Stomach (tissue), 9 donors: ENCODE measurements around the gene ANKHD1. TPM values are rescaled to one million over a fixed set of nuclear protein-coding genes. Genes with fewer than 3 reads are reported as not detected.

Source experiments
- DNase-seq, 2 donors: peaks; one replicate each; pipeline versions ENCODE4 v3.0.0 to v3.0.0-alpha.2; 2013 to 2019
- H3K27ac ChIP-seq, 5 donors: fragments of 200-600 bp in 4 of 5; sonication (generic) in 4 of 5; one replicate each; pipeline ENCODE4 v1.5.1; 2013 to 2019; ENCODE audit warnings: mild to moderate bottlenecking in 1 of 5, moderate library complexity in 1 of 5
- H3K27me3 ChIP-seq, 3 donors: fragments of 200-600 bp; sonication (generic); one replicate each; pipeline ENCODE4 v1.5.1; 2017 to 2019; ENCODE audit warnings: mixed run types in 1 of 3
- H3K36me3 ChIP-seq, 4 donors: fragments of 200-600 bp; sonication (generic); 1 replicate in 3 of 4; 2 replicates in 1 of 4; pipeline ENCODE4 v1.5.1; 2016 to 2019
- H3K4me1 ChIP-seq, 4 donors: fragments of 200-600 bp; sonication (generic); one replicate each; pipeline ENCODE4 v1.5.1; 2016 to 2019
- H3K4me3 ChIP-seq, 4 donors: fragments of 200-600 bp; sonication (generic) in 3 of 4; one replicate each; pipeline ENCODE4 v1.5.1; 2016 to 2019; ENCODE audit warnings: mild to moderate bottlenecking in 1 of 4
- H3K9me3 ChIP-seq, 4 donors: fragments of 200-600 bp; sonication (generic); one replicate each; pipeline ENCODE4 v1.5.1; 2016 to 2019
- CTCF ChIP-seq, 7 experiments: fragments of 450-650 bp in 4 of 7; fragments of 200-600 bp in 3 of 7; sonication (generic) in 3 of 7; IDR thresholded peaks; one replicate each; pipeline ENCODE4 v1.5.1; 2016 to 2019; ENCODE audit warnings: antibody characterized with exemption in 7 of 7, control low read depth in 2 of 7, mild to moderate bottlenecking in 1 of 7
- EP300 ChIP-seq: sonication (generic); formaldehyde crosslinking; IDR thresholded peaks from one replicate; pipeline ENCODE4 v1.6.1; 2017; ENCODE audit warnings: antibody characterized with exemption
- POLR2A ChIP-seq, 4 donors: fragments of 450-650 bp; IDR thresholded peaks; one replicate each; pipeline ENCODE4 v1.6.1; 2016; ENCODE audit warnings: antibody characterized with exemption in 4 of 4, control low read depth in 2 of 4, mild to moderate bottlenecking in 1 of 4, moderate library complexity in 1 of 4
- POLR2AphosphoS5 ChIP-seq, 3 donors: sonication (generic); formaldehyde crosslinking; IDR thresholded peaks; one replicate each; pipeline ENCODE4 v1.6.1; 2016; ENCODE audit warnings: antibody characterized with exemption in 3 of 3
- WGBS, 5 donors: extraction: QIAGEN DNeasy Blood & Tissue Kit in 3 of 5; methylation state at CpG; one replicate each; pipeline versions ENCODE4 v1.1.5 to v1.1.7; 2013 to 2018; 5-methylcytosine and 5-hydroxymethylcytosine counted together
- intact Hi-C: fragments of 100-400 bp; cut with DNase I; formaldehyde crosslinking; loops from one replicate; pipeline ENCODE4 v1.15.1; 2023; ENCODE audit warnings: low total_unique reads
- polyA plus RNA-seq, 3 donors: library from polyadenylated mRNA; stranded (reverse); fragments of 200-250 nt; gene quantifications; one replicate each; pipeline ENCODE4 v1.2.3, GENCODE V29; 2013
- total RNA-seq, 5 donors: library from RNA; depleted of rRNA; stranded (reverse); fragments of >200 nt; gene quantifications; one replicate each; pipeline versions ENCODE4 v1.1.0 to v1.2.3, GENCODE V29; 2014 to 2016
- donor health status: healthy with polysubstance abuse.
- donor health status: Bipolar disorder and iron deficiency.
- donor health status: healthy.

Gene ANKHD1
- total and polyA plus RNA-seq, 8 donors: 22.0 to 249 (median 120) TPM

- DNase-seq: no peak
- 44 to 69% (median 58%) methylated on average over 1 of the region's 1 CpG for WGBS, 5 donors
- intact Hi-C loops: no loop called here
- peaks cover 0 to 7% (median 2%) of the 10 kb centered on the region in 4 donors for H3K36me3 ChIP-seq
- H3K9me3 ChIP-seq: no peaks in the 10 kb centered on the region
- H3K4me3 ChIP-seq: no peak overlapping the region
- no peak overlapping the region for H3K27ac ChIP-seq
- peaks cover 13 to 57% (median 36%) of the 10 kb centered on the region in 4 donors for H3K4me1 ChIP-seq
- H3K27me3 ChIP-seq: no peaks in the 10 kb centered on the region
- TF ChIP-seq POLR2A (IDR thresholded peaks at IDR 0.05) (no peak), EP300 (no peak), POLR2AphosphoS5 (IDR thresholded peaks at IDR 0.05) (no peak), CTCF (IDR thresholded peaks at IDR 0.05) (no peak)
These were observed 11.6 kb downstream of the ANKHD1 start for GRCh38 chr5:140413230-140413629.

GRCh38 chr5:140417235-140417634 lies 15.6 kb downstream of the ANKHD1 start:
- no peaks in the 10 kb centered on the region for H3K27me3 ChIP-seq
- whole genome bisulfite sequencing, 5 donors: 92 to 100% (median 97%) methylated on average over 2 of the region's 2 CpGs
- H3K36me3 ChIP-seq: peaks cover 0 to 7% (median 2%) of the 10 kb centered on the region in 4 donors
- H3K27ac ChIP-seq: no peak overlapping the region
- no peak for DNase-seq
- no peak overlapping the region for H3K4me3 ChIP-seq
- intact Hi-C loops: no loop called here
- H3K9me3 ChIP-seq: no peaks in the 10 kb centered on the region
- H3K4me1 ChIP-seq: peaks cover 0 to 56% (median 35%) of the 10 kb centered on the region in 4 donors
- TF ChIP-seq POLR2AphosphoS5 (IDR thresholded peaks at IDR 0.05): no peak
- no peak for TF ChIP-seq CTCF (IDR thresholded peaks at IDR 0.05)
- TF ChIP-seq POLR2A (IDR thresholded peaks at IDR 0.05): no peak
- TF ChIP-seq EP300: no peak

DNA sequence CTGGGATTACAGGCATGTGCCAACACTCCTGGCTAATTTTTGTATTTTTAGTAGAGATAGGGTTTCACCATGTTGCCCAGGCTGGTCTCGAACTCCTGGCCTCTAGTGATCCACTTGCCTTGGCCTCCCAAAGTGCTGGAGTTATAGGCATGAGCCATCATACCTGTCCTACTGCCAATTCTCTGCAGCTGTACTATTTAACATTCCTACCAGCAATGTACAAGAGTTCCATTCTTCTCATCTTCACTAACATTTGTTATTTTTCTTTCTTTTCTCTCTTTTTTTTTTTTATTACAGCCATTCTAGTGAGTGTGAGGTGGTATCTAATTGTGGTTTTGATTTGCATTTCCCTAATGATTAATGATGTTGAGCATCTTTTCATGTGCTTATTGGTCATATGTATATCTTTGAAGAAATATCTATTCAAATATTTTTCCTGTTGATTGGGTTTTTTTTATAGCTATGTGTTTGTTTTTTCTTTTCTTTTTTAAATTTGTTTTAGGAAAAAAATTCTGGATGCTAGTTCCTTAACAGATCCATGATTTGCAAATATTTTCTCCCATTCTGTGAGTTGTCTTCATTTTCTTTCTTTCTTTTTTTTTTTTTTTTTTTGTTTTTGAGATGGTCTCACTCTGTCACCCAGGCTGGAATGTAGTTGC lies 17.4 kb downstream of the ANKHD1 start:
- H3K36me3 ChIP-seq: peaks cover 0 to 7% (median 2%) of the 10 kb centered on the region in 4 donors
- H3K27ac ChIP-seq: no peak overlapping the region
- DNase-seq: no peak
- no peaks in the 10 kb centered on the region for H3K27me3 ChIP-seq
- 96 to 100% (median 100%) methylated on average over 1 of the region's 1 CpG for WGBS, 5 donors
- no peaks in the 10 kb centered on the region for H3K9me3 ChIP-seq
- H3K4me1 ChIP-seq: peaks cover 0 to 57% (median 32%) of the 10 kb centered on the region in 4 donors
- TF ChIP-seq POLR2AphosphoS5 (IDR thresholded peaks at IDR 0.05) (no peak), EP300 (no peak), CTCF (IDR thresholded peaks at IDR 0.05) (no peak), POLR2A (IDR thresholded peaks at IDR 0.05) (no peak)
- intact Hi-C loops: no loop called here
- no peak overlapping the region for H3K4me3 ChIP-seq

- Histone ChIP-seq H3K9me3 (no peaks in the 10 kb centered on the region), H3K4me1 (peaks cover 0 to 58% (median 30%) of the 10 kb centered on the region in 4 donors), H3K36me3 (peaks cover 0 to 3% (median under 1%) of the 10 kb centered on the region in 4 donors), H3K4me3 (no peak overlapping the region), H3K27me3 (no peaks in the 10 kb centered on the region), H3K27ac (no peak overlapping the region)
- intact Hi-C loops: no loop called here
- no peak for TF ChIP-seq POLR2A (IDR thresholded peaks at IDR 0.05)
- no peak for TF ChIP-seq POLR2AphosphoS5 (IDR thresholded peaks at IDR 0.05)
- no peak for TF ChIP-seq CTCF (IDR thresholded peaks at IDR 0.05)
- TF ChIP-seq EP300: no peak
- WGBS, 5 donors: 93 to 99% (median 95%) methylated on average over 4 of the region's 4 CpGs
- no peak for DNase-seq
These were observed 18.6 kb downstream of the ANKHD1 start for GRCh38 chr5:140420226-140420570.
